HepG2 (cell line): ENCODE results near the gene CDR2L. TPM values are rescaled to one million over a fixed set of nuclear protein-coding genes. Genes with fewer than 3 reads are reported as not detected.

Source experiments
- CERS6 ChIP-seq: sonication (generic); formaldehyde crosslinking; IDR thresholded peaks from 2 replicates; pipeline ENCODE4 v1.5.0; 2020; ENCODE audit warnings: missing genetic modification reagents
- FOXA3 ChIP-seq: IDR thresholded peaks from 2 replicates; pipeline ENCODE4 v1.6.1; 2016; ENCODE audit warnings: missing genetic modification reagents, missing compliant biosample characterization
- IKZF5 ChIP-seq: IDR thresholded peaks from 2 replicates; pipeline ENCODE4 v1.6.1; 2018; ENCODE audit warnings: missing genetic modification reagents, mild to moderate bottlenecking, missing compliant biosample characterization
- IRX3 ChIP-seq: sonication (generic); formaldehyde crosslinking; IDR thresholded peaks from 2 replicates; pipeline ENCODE4 v1.8.1; 2023; ENCODE audit warnings: mild to moderate bottlenecking, low read depth, missing genetic modification reagents, borderline replicate concordance
- KMT2B ChIP-seq: IDR thresholded peaks from 2 replicates; pipeline ENCODE4 v1.6.1; 2016; ENCODE audit warnings: missing genetic modification reagents, missing compliant biosample characterization
- MBD4 ChIP-seq: IDR thresholded peaks from 2 replicates; pipeline ENCODE4 v1.6.1; 2012; ENCODE audit warnings: low read length, inconsistent platforms, borderline replicate concordance
- MED8 ChIP-seq: sonication (generic); formaldehyde crosslinking; IDR thresholded peaks from 2 replicates; pipeline ENCODE4 v1.8.1; 2023; ENCODE audit warnings: mild to moderate bottlenecking, missing genetic modification reagents; ENCODE audit not compliant: insufficient replicate concordance
- MTA3 ChIP-seq: sonication (generic); formaldehyde crosslinking; IDR thresholded peaks from 2 replicates; pipeline ENCODE4 v1.4.0; 2020; ENCODE audit warnings: missing genetic modification reagents
- NR3C1 ChIP-seq: sonication (generic); formaldehyde crosslinking; IDR thresholded peaks from 2 replicates; pipeline ENCODE4 v1.4.0; 2020; ENCODE audit warnings: missing genetic modification reagents
- POGK ChIP-seq: sonication (generic); formaldehyde crosslinking; conservative IDR thresholded peaks from 2 replicates; pipeline ENCODE4 v1.8.0; 2022; ENCODE audit warnings: mild to moderate bottlenecking, moderate library complexity, missing genetic modification reagents
- ZC3H13 ChIP-seq: sonication (generic); formaldehyde crosslinking; IDR thresholded peaks from 2 replicates; pipeline ENCODE4 v1.8.1; 2023; ENCODE audit warnings: mild to moderate bottlenecking, missing genetic modification reagents, moderate library complexity
- ZNF207 ChIP-seq: fragments of 450-650 bp; IDR thresholded peaks from 2 replicates; pipeline ENCODE4 v1.6.1; 2016; ENCODE audit warnings: antibody characterized with exemption, borderline replicate concordance
- ZNF318 ChIP-seq: sonication (generic); formaldehyde crosslinking; IDR thresholded peaks from 2 replicates; pipeline ENCODE4 v1.4.0; 2020; ENCODE audit warnings: mild to moderate bottlenecking, missing genetic modification reagents
- ZNF770 ChIP-seq: sonication (generic); formaldehyde crosslinking; IDR thresholded peaks from 2 replicates; pipeline ENCODE4 v1.5.0; 2020; ENCODE audit warnings: mild to moderate bottlenecking, missing genetic modification reagents
- polyA plus RNA-seq, 8 experiments: library from polyadenylated mRNA; depleted of rRNA in 3 of 8; stranded (reverse) in 7 of 8; unstranded in 1 of 8; fragments of >200 nt; fragmentation: Illumina TruSeq in 4 of 8; extraction: Trizol in 4 of 8; gene quantifications; 2 replicates each; pipeline versions ENCODE4 v1.2.1 to v1.2.3, GENCODE V29; 2011 to 2016; ENCODE audit warnings: low read depth in 4 of 8, missing spikeins in 1 of 8, mixed read lengths in 1 of 8; ENCODE audit not compliant: insufficient read depth in 1 of 8
- total RNA-seq, 5 experiments: library from RNA; depleted of rRNA; stranded (reverse); fragments of >200 nt; fragmentation: Illumina TruSeq; extraction: Trizol; gene quantifications; 2 replicates each; pipeline ENCODE4 v1.2.3, GENCODE V29; 2016; ENCODE audit warnings: low read depth in 1 of 5

CDR2L gene
- total and polyA plus RNA-seq, 2 of the 13 experiments (the other 11 are each of a cell fraction or from before 2014, with no cell fraction given) = 1.9 to 2.1 TPM

GRCh38 chr17:75033346-75034235 is 46.2 kb downstream of the CDR2L start (continued):
- TF ChIP-seq ZNF318 (CRISPR knock-in tag) (peak; percentile 96), NR3C1 (CRISPR knock-in tag) (no peak), ZC3H13 (CRISPR knock-in tag) (no peak), ZNF207 (no peak), MED8 (CRISPR knock-in tag) (no peak), POGK (CRISPR knock-in tag) (no peak), CERS6 (CRISPR knock-in tag) (no peak), FOXA3 (CRISPR knock-in tag) (peak; percentile 85), ZNF770 (CRISPR knock-in tag) (peak; percentile 50), KMT2B (CRISPR knock-in tag) (peak; percentile 78), MTA3 (CRISPR knock-in tag) (no peak), MBD4 (no peak), IRX3 (CRISPR knock-in tag) (peak; percentile 79; the same call in 1 of the 2 replicates), IKZF5 (CRISPR knock-in tag) (peak; percentile 94)
